Stimulated activated CD8-positive, alpha-beta memory T cell treated with anti-CD3 and anti-CD28 coated beads, Interleukin-12 subunit alpha, Interleukin-12 subunit beta, amount 100 ng/mL, for 4 hours (primary cell): Measurements from ENCODE around the gene TBCK.
"Not testable (repeated sequence)": the region's sequence is repeated elsewhere in the genome, so short reads cannot be mapped to it uniquely, and the experiment has no call there.

Experiments
- DNase-seq: peaks from one replicate; pipeline ENCODE4 v3.0.0-alpha.2; 2020; ENCODE audit warnings: low read depth

Gene TBCK

GRCh38 chr4:106114270-106114669 lies 201.7 kb downstream of the TBCK start:
- no peak for DNase-seq

- not testable (repeated sequence) for DNase-seq
Measured at GRCh38 chr4:106111778-106112469, 204.1 kb downstream of the TBCK start.

- no peak for DNase-seq
Measured at GRCh38 chr4:106109929-106110328, 206.1 kb downstream of the TBCK start.

- DNase-seq: no peak
Measured at GRCh38 chr4:106105697-106106096, 210.3 kb downstream of the TBCK start.

GRCh38 chr4:106104276-106104675 lies 211.7 kb downstream of the TBCK start:
- no peak for DNase-seq

DNA sequence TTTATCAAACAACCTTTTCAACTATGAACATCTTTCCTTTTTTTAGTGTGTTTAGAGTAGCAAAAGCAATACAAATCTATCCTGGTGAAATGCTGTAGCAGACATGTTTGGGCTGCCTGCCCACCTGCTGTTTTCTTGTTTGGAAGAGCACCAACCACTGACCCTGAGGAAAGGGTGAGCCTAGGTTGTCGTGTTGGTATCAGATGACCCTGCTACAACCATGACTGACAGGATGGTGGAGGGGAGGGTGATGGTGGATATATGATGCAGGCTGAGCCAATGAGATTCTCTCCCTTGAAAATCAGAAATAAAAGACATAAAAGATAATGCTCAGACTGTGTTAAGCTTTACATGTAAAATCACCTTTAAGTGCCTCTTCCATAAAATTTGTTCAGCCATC lies 219.6 kb downstream of the TBCK start:
- no peak for DNase-seq

- no peak for DNase-seq
Measured at GRCh38 chr4:106095408-106095807, 220.6 kb downstream of the TBCK start.

DNA sequence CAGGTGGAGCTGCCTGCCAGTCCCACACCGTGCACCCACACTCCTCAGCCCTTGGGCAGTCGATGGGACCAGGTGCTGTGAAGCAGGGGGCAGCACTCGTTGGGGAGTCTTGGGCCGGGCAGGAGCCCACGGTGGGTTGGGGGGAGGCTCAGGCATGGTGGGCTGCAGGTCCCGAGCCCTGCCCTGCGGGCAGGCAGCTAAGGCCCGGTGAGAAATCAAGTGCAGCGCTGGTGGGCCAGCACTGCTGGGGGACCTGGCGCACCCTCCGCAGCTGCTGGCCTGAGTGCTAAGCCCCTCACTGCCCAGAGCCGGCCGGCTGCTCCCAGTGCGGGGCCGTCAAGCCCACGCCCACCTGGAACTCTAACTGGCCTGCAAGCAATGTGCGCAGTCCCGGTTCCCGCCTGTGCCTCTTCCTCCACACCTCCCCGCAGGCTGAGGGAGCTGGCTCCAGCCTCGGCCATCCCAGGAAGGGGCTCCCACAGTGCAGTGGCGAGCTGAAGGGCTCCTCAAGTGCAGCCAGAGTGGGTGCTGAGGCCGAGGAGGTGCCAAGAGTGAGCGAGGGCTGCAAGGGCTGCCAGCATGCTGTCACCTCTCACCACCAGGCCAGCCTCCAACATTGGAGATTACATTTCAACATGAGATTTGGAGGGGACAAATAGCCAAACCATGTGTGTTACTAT lies 223.5 kb downstream of the TBCK start:
- no peak for DNase-seq

- no peak for DNase-seq
Measured at GRCh38 chr4:106090826-106091225, 225.2 kb downstream of the TBCK start.

GRCh38 chr4:106083065-106083464 lies 232.9 kb downstream of the TBCK start:
- no peak for DNase-seq

GRCh38 chr4:106080376-106080775 lies 235.6 kb downstream of the TBCK start:
- DNase-seq: no peak

DNA sequence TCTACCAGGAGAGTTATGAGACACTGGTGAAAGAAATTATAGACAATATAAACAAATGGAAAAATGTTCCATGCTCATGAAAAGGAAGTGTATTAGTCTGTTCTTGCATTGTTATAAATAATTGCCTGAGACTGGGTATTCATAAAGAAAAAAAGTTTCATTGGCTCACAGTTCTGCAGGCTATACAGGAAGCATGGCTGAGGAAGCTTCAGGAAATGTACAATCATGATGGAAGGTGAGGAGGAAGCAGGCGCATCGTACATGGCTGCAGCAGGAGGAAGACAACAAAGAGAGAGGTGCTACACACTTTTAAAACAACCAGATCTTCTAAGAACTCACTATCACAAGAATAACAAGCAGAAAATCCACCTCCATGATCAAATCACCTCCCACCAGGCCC lies 236.4 kb downstream of the TBCK start:
- DNase-seq: no peak

DNA sequence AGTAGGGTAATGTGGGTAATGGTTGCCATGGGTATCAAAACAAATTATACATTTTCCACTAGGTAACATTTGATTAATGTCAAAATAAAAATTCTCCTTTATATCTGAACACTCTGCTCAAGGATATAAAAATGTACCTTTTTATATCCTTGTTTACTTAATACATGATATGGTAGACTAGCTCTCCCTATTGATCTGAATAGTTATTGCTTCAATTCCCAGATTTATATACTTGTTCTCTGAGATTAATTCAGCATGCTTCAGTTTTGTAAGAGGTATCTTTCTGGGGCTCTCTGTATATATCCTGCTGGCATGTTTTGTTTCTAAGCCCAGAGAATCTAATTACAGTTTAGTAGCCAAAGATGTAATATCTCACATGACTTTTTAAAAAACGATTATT lies 251.0 kb downstream of the TBCK start:
- no peak for DNase-seq

DNA sequence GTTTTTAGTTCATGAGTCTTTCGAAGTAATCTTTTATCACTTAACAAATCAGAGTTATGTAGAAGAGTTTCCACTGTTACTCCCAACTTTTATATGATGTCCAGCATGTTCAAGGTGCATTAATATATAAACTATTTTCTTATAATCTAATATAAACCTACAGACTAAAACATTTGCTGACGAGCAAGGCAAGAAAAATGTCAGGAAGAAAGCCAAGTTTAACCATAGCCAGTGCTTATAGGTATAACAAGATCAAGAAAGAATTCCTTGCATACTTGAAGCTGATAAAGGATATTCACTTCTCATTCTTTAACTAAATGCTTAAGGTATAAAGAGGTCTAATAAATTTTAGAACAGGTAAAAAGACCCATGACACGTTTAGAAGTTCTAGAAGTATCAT lies 253.0 kb downstream of the TBCK start:
- no peak for DNase-seq

GRCh38 chr4:106062452-106062875 lies 253.5 kb downstream of the TBCK start:
- DNase-seq: no peak

- no peak for DNase-seq
Measured at GRCh38 chr4:106058921-106059320, 257.1 kb downstream of the TBCK start.

- no peak for DNase-seq
Measured at GRCh38 chr4:106056914-106057313, 259.1 kb downstream of the TBCK start.

DNA sequence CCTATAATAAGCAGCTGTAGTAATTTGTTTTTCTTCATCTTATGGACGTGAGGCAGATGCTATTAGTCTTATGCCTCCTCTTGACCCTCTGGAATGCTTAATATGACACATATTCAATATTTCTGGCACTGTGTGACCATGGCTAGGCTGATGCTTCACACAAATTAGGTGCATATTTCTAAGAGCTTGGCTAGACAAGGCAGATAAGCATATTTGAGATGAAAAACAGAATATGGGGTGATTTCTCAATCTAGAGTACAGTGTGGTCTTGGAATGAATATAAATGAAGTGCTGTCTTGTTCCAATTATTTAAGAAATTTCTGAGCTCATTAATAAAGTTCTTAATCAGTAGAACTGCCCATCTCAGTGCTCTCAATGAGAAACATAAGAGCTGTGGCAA lies 264.5 kb downstream of the TBCK start:
- no peak for DNase-seq

DNA sequence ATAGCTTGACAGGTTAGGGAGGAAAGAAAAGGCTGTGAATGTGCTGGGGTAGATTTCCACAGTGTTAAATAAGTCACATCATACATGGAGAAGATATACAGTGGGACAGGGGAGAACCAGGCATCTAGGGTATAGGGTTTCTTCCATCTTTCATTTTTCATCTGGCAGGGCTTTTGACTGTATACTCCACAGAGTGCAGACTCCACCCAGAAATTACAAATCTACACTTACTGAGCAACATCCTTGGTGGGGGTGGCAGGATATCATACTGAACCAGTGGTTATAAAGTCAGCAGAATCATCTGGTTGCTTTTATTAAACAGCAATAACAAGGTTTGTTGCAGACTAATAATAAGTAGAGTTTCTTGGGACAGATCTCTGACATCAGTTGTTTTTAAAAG lies 266.5 kb downstream of the TBCK start:
- no peak for DNase-seq

- DNase-seq: no peak
Measured at GRCh38 chr4:106048250-106048971, 267.6 kb downstream of the TBCK start.

DNA sequence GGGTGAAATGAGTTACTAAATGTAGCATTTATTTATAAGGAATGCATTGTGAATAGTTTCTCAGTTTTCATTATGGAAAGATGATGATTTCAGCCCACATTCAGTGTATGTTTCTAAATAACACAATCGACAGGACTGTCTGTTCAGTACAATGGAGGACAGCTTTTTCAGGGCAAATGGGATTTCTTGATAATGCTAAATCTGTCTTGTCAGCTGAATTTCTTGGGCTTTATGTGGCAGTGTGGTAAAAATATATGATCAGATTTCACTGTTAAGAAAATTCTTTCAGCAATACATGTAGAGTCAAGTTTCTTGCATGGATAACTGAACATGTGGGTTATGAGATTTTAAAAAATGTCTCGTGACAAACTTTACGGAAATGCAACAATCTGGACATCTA lies 269.9 kb downstream of the TBCK start:
- DNase-seq: no peak

GRCh38 chr4:106041294-106042002 lies 274.6 kb downstream of the TBCK start:
- no peak for DNase-seq

- DNase-seq: no peak
Measured at GRCh38 chr4:106039796-106040195, 276.2 kb downstream of the TBCK start.
